ENCODE data around the gene HIVEP1.

DNA sequence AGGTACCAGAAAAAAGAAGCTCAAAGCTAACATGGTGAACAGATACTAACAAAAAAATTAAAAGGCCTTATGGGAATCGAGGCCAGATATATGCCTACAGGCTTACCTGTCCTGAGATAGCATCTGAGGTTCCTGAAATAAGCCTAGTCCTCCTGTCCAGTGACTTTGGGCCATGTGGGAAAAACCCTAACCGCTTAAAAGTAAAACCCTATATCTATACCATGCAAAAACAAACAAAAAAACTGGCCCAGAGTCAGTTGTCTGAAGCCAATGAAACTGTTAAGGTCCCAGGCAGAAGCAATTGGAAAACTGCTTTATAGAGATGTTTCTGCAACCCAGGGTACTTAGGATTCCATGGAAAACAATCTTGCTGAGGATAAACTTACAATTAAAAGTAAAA lies 122.9 kb downstream of the HIVEP1 start:
- TF ChIP-seq ELF4 (IDR thresholded peaks at IDR 0.05) (no peak), LEF1 (IDR thresholded peaks at IDR 0.05; ENCODE audit: borderline replicate concordance) (no peak), ARNT (IDR thresholded peaks at IDR 0.05) (no peak), SP1 (IDR thresholded peaks at IDR 0.05) (no peak), BHLHE40 (IDR thresholded peaks at IDR 0.05; ENCODE audit: borderline replicate concordance) (no peak), NFRKB (IDR thresholded peaks at IDR 0.05) (no peak), FOXM1 (IDR thresholded peaks at IDR 0.05; ENCODE audit: borderline replicate concordance) (no peak), CTBP1 (IDR thresholded peaks at IDR 0.05; ENCODE audit: borderline replicate concordance) (no peak), FOXK2 (IDR thresholded peaks at IDR 0.05) (no peak), TARDBP (IDR thresholded peaks at IDR 0.05) (no peak), SUZ12 (IDR thresholded peaks at IDR 0.05) (no peak), FOXA1 (IDR thresholded peaks at IDR 0.05) (no peak), ZNF384 (IDR thresholded peaks at IDR 0.05) (no peak), HDGF (IDR thresholded peaks at IDR 0.05; ENCODE audit: borderline replicate concordance) (no peak)
